ENCODE results near the gene SNRNP35.

The SNRNP35 gene

DNA sequence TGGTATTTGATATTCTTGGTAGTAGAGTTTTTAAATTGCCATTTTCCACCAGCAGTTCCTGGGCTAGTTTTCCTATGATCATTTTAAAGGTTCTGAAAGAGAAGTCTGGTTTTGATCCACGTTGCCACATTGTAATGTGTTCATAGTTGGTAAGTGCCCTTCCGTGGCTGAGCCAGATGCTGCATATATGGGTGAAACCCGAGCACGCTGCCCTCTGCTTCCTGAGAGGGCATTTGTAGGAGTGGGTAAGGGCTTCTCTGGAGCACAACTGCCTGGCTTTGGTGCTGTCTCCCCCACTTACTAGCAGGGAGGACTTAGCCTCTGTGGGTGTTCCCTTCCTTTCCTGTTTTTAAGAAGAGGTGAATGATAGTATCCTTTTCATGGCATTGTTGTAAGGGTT is 7.1 kb downstream of the SNRNP35 start:
- H3K4me3 ChIP-seq (ENCODE audit: low read depth, low read length) = no peak overlapping the region
- no peak for DNase-seq (ENCODE audit: low read depth)
- TF ChIP-seq, protein P1, sequence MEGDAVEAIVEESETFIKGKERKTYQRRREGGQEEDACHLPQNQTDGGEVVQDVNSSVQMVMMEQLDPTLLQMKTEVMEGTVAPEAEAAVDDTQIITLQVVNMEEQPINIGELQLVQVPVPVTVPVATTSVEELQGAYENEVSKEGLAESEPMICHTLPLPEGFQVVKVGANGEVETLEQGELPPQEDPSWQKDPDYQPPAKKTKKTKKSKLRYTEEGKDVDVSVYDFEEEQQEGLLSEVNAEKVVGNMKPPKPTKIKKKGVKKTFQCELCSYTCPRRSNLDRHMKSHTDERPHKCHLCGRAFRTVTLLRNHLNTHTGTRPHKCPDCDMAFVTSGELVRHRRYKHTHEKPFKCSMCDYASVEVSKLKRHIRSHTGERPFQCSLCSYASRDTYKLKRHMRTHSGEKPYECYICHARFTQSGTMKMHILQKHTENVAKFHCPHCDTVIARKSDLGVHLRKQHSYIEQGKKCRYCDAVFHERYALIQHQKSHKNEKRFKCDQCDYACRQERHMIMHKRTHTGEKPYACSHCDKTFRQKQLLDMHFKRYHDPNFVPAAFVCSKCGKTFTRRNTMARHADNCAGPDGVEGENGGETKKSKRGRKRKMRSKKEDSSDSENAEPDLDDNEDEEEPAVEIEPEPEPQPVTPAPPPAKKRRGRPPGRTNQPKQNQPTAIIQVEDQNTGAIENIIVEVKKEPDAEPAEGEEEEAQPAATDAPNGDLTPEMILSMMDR (IDR thresholded peaks at IDR 0.05; ENCODE audit: control insufficient read depth, extremely low read depth, insufficient read depth) = no peak

DNA sequence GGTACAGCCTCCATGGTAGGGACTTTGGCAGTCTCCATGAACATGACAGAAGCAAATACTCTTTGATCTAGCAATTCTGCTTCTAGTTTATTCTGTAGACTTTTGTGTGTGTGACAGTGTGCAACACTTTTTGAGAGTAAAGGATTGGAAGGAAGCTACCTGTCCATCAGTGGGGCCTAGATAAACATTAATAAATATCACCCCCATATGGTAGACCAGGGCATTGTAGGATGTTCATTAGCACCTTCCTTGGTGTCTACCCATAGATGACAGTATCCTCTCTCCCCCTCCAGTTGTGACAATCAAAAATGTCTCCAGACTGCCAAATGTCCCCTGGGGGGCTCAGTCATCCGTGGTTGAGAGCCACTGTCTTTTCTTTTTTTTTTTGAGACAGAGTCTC is 10.8 kb downstream of the SNRNP35 start:
- no peak for DNase-seq (ENCODE audit: low read depth)
- H3K4me3 ChIP-seq (ENCODE audit: low read depth, low read length) = no peak overlapping the region
- TF ChIP-seq, protein P1 (IDR thresholded peaks at IDR 0.05; ENCODE audit: control insufficient read depth, extremely low read depth, insufficient read depth) = no peak

DNA sequence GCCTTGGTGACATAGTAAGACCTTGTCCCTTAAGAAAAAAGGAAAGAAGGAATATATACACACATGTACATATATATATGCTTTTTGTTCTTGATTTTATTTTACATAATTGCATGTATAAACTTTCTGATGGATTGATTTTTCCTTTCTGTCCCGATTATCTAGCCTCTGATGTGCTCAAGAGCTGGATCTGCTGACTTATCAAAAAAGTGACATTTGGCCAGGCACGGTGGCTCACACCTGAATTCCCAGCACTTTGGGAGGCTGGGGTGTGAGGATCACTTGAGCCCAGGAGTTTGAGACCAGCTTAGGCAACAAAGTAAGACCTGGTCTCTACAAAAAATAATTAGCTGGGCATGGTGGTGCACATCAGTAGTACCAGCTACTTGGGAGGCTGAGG is 12.0 kb downstream of the SNRNP35 start:
- TF ChIP-seq, protein P1 (IDR thresholded peaks at IDR 0.05; ENCODE audit: control insufficient read depth, extremely low read depth, insufficient read depth) = no peak
- no peak for DNase-seq (ENCODE audit: low read depth)
- H3K4me3 ChIP-seq (ENCODE audit: low read depth, low read length) = no peak overlapping the region

DNA sequence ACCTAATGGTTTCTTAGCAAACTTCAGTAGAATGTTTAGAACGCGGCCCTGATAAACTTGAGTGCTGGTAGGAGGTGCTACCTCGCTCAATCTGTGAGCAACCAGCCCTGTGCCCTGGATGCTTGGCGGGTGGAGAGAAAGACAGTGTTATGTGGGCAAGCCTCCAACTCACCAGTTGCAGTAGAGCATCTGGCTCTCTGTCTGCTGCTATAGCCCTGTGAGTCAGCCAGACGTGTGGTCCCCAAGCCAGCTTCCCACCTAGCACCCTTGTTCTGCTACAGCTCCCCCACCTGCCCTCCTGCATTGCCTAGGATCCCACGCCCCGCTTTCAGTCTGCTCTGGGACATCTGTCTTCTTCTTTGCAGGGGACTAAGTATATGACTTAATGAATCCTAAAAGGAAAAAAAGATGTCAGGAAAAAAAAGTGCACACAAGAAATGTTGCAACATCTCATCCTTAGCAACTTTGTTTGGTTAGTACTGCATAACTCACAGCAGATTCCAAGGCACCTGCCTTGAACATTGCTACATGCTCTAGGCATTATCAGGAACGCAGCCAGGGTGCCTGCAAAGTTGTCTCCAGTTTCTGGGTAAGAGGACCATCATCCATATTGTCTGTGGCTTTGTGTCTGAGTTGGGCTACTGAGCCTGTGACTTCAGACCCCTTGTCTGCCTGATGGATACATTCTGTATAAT is 13.6 kb downstream of the SNRNP35 start:
- DNase-seq (ENCODE audit: low read depth) = no peak
- TF ChIP-seq, protein P1 (IDR thresholded peaks at IDR 0.05; ENCODE audit: control insufficient read depth, extremely low read depth, insufficient read depth) = no peak
- no peak overlapping the region for H3K4me3 ChIP-seq (ENCODE audit: low read depth, low read length)

DNA sequence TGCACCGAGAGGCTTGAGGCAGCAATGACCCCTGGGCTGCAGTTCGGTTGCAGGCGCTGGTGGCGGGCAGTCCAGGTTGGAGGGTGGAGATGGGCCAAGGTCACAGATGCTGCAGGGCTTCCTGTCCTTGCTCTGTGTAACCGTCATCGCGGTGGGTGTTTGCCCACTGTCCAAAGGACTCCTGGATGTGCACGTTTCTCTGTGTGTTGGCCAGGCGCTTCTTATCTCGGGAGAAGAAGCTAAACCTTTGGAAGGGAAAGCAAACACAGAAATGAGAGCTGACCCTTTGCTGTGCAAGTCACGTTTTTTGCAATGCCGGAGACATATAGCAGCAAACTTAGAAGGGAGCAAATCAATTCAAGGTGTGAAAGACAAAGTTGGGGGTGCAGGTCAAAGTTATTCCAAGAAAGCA is 14.5 kb downstream of the SNRNP35 start:
- TF ChIP-seq, protein P1 (IDR thresholded peaks at IDR 0.05; ENCODE audit: control insufficient read depth, extremely low read depth, insufficient read depth) = no peak
- DNase-seq (ENCODE audit: low read depth) = no peak

DNA sequence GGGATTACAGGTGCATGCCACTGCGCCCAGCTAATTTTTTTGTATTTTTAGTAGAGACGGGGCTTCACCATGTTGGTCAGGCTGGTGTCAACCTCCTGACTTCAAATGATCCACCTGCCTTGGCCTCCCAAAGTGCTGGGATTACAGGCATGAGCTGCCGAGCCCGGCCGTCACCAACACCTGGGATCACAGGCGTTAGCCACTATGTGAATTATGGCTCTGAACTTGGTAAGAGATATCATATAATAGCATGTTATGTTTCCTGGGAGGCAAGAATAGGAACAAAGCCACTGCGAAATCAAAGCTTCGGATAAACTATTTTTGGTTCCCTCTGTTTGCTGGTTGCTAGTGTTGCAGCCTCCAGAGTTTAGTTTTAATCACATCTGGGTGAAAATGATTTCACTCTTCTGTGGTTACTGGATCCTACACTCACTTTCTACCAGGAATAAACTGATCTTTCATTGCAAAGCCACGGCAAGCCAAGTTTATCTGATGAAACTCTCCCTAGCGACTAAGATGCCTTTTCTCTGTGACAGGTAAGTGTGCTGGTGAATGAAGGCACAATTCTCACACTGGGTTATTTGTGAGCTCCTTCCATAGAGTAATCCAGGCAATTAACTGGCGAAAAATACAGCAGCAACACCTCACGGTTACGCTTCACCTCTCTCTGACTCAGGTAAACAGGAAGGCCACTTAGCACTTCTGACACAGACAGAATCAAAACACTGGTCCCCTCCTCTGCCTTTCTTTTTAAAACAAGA is 16.7 kb downstream of the SNRNP35 start:
- TF ChIP-seq, protein P1 (IDR thresholded peaks at IDR 0.05; ENCODE audit: control insufficient read depth, extremely low read depth, insufficient read depth) = no peak
- no peak for DNase-seq (ENCODE audit: low read depth)
- H3K4me3 ChIP-seq (ENCODE audit: low read depth, low read length) = no peak overlapping the region

More for the DNA sequence above, 14.5 kb downstream of the SNRNP35 start:
- H3K4me3 ChIP-seq (ENCODE audit: low read depth, low read length) = no peak overlapping the region

Data from LNCaP clone FGC (cell line).